ENCODE measurements around the gene SYNDIG1.

SYNDIG1 gene

DNA sequence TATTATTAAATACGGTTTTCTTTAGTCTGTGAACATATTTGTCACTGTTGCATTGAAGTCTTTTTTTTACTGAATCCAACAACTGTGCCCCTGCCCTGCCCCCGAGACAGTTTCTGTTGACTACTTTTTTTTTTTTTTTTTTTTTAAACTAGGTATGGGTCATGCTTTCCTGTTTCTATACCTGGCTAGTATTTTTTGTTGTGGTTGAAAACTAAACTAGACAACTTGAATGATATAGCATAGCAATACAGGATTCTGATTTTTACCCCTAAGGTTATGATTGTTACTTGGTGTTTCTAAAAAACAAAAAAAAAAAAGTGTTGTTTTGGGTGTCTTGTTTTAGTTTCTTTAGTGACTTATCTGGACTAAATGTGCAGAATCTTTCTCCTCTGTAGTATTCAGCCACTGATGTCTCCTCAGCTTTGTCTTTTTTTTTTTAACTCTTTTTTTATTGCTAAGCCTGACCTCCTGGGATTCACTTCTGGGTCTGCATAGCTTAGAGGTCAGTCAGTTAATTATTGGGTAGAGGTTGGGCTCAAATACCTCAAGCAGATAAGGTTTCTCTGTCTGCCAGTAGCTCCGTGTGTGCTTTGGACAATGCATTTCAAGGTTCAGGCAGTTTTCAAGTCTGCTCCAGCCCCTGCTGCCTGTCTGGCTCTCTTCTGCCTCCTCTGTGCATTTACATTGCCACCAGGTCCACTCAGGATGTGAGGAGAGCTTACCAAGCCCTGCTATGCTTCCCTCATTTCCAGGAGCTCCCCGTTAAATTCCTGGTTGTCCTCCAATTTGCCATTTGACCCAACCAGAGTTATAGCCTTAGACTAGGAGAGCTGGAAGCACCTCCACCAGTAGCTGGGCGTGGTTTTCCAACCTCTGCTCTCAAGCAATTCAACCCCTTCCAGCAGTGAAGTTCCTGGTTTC, 91.4 kb downstream of the SYNDIG1 start:
- TF ChIP-seq, protein P1, sequence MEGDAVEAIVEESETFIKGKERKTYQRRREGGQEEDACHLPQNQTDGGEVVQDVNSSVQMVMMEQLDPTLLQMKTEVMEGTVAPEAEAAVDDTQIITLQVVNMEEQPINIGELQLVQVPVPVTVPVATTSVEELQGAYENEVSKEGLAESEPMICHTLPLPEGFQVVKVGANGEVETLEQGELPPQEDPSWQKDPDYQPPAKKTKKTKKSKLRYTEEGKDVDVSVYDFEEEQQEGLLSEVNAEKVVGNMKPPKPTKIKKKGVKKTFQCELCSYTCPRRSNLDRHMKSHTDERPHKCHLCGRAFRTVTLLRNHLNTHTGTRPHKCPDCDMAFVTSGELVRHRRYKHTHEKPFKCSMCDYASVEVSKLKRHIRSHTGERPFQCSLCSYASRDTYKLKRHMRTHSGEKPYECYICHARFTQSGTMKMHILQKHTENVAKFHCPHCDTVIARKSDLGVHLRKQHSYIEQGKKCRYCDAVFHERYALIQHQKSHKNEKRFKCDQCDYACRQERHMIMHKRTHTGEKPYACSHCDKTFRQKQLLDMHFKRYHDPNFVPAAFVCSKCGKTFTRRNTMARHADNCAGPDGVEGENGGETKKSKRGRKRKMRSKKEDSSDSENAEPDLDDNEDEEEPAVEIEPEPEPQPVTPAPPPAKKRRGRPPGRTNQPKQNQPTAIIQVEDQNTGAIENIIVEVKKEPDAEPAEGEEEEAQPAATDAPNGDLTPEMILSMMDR (IDR thresholded peaks at IDR 0.05; ENCODE audit: low read depth, low read length) = no peak
- no peak for DNase-seq (ENCODE audit: extremely low read depth, low read depth)

DNA sequence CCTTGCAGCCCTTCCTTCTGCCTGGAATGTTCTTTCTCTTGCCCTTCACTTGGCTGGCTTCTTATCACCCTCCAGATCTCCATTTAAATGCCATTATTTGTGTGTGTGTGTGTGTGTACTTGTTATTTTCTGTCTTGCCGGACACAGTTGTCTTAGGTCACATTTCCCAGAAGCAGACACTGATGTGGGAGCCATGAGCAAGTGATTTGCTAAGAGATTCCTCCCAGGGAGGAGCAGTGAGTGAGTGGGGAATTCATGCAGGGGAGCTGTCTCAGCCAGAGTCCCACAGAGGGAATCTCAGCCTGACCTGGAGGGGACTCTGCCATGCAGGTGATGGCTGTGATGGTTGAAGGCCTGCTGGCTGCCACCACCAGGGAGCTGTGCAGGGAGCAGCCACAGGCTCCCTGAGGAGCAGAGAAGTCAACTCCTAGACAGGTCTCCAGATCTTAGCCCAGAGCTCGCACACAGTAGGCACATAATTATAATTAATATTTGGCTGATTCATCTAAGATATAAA, 96.5 kb downstream of the SYNDIG1 start:
- TF ChIP-seq, protein P1 (IDR thresholded peaks at IDR 0.05; ENCODE audit: low read depth, low read length) = no peak
- DNase-seq (ENCODE audit: extremely low read depth, low read depth) = no peak

DNA sequence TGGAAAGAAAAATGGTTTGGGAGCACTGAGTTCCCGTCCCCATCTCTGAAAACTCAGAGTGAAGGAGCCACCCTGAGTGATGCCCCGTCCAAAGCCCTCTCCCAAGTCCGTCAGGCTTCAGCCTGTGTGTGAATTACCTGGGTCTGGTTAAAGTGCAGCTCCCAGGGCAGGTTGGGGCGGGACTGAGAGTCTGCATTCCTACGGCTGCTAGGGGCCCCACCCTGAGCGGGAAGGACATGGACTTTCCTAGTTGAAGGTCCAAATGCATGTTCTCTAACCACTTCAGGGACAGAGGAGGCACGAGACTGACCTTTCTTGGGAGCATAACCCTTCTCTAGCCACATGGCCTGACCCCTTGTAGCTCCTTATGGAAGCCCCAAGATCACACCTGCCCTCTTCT, 97.2 kb downstream of the SYNDIG1 start:
- no peak for DNase-seq (ENCODE audit: extremely low read depth, low read depth)
- TF ChIP-seq, protein P1 (IDR thresholded peaks at IDR 0.05; ENCODE audit: low read depth, low read length) = no peak

DNA sequence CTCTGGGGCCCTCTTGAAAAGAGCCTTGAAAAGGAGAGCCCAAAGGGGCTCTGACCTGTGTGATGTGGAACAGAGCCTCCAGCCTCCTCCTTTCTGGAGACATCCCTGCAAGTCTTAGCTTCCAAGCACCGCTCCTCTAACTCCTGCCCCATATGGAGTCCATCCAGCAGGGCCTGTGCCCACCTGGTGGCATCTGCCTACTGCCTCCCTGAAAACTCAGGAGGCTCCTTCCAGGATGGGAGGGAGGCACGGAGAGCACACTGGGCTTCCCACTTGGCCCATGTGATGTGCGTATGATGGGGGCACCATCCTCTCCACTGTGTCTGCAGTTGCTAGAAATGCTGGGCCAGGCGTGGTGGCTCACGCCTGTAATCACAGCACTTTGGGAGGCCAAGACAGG, 98.1 kb downstream of the SYNDIG1 start:
- no peak for DNase-seq (ENCODE audit: extremely low read depth, low read depth)
- TF ChIP-seq, protein P1 (IDR thresholded peaks at IDR 0.05; ENCODE audit: low read depth, low read length) = no peak

DNA sequence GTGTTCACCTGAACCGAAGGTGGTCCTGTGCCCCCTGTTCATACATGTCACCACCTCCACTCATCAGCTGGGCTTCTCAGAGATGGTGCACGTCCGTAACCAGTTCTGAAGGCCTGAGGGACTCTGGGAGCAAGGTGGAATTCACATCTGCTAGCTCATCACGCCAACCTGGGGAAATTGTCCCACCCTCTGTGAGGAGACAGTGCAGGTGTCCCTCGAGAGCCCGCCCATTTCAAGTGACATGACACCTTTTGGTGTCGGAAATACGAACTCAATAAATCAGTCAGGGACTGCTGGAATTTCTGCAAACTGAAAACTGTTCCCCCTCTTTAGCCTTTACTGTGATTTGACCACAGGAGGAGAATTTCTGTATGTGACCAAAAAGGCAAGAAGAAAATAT, 99.4 kb downstream of the SYNDIG1 start:
- DNase-seq (ENCODE audit: extremely low read depth, low read depth) = no peak
- TF ChIP-seq, protein P1 (IDR thresholded peaks at IDR 0.05; ENCODE audit: low read depth, low read length) = no peak

DNA sequence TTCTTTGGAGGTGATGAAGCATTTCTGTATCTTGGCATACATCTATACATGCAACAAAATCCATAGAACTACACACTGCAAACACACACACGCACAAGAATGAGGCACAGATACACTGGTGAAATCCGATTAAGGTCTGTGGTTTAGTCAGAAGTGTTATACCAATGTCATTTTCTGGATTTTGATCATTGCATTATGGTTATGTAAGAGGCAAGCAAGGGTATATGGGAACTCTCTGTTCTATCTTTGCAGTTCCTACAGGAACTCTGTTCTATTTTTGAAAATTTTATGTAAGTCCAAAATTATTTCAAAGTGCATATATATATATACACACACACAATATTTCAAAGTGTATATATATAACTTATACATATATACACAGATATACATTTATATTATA, 101.7 kb downstream of the SYNDIG1 start:
- no peak for DNase-seq (ENCODE audit: extremely low read depth, low read depth)

DNA sequence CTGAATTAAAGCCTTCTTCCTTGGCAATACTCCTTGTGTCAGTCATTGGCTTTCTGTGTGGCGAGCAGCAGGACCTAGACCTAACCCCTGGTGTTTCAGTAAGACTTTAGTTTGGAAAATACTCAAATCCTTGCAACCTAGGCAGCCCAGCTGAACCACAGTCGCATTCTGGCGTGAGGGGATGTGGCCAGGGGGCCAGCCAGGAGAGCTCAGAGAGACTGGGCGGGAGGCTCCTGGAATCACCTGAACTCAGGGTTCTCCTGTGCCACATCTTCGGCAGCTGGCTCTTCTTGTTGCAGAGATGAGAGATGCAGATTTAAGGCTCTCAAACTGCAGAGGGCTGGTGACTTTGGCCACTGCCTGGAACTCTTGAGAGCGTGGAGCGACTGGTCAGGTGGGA, 102.7 kb downstream of the SYNDIG1 start:
- TF ChIP-seq, protein P1 (IDR thresholded peaks at IDR 0.05; ENCODE audit: low read depth, low read length) = no peak
- DNase-seq (ENCODE audit: extremely low read depth, low read depth) = no peak

More for the DNA sequence above, 101.7 kb downstream of the SYNDIG1 start:
- TF ChIP-seq, protein P1 (IDR thresholded peaks at IDR 0.05; ENCODE audit: low read depth, low read length) = no peak
